HepG2 (cell line): ENCODE measurements around the gene GLYATL3. TPM values are rescaled to one million over a fixed set of nuclear protein-coding genes. Genes with fewer than 3 reads are reported as not detected.

ENCODE experiments used
- HES4 ChIP-seq: sonication (generic); formaldehyde crosslinking; IDR thresholded peaks from 2 replicates; pipeline ENCODE4 v1.9.0; 2021; ENCODE audit warnings: mild to moderate bottlenecking, missing genetic modification reagents, borderline replicate concordance
- HOXA7 ChIP-seq: sonication (generic); formaldehyde crosslinking; IDR thresholded peaks from 2 replicates; pipeline ENCODE4 v1.8.1; 2022; ENCODE audit warnings: mild to moderate bottlenecking, missing genetic modification reagents, moderate library complexity
- KAT8 ChIP-seq: IDR thresholded peaks from 2 replicates; pipeline ENCODE4 v1.6.1; 2016; ENCODE audit warnings: missing genetic modification reagents, missing compliant biosample characterization
- KLF6 ChIP-seq: IDR thresholded peaks from 2 replicates; pipeline ENCODE4 v1.8.0; 2016; ENCODE audit warnings: missing biosample characterization, missing genetic modification reagents
- MIER2 ChIP-seq: IDR thresholded peaks from 2 replicates; pipeline ENCODE4 v1.6.1; 2016; ENCODE audit warnings: missing biosample characterization, missing genetic modification reagents
- NCOR1 ChIP-seq: fragments of 200-600 bp; sonication (generic); IDR thresholded peaks from 2 replicates; pipeline ENCODE4 v1.7.0; 2017; ENCODE audit warnings: antibody characterized with exemption, low read length, borderline replicate concordance
- PAF1 ChIP-seq: IDR thresholded peaks from 2 replicates; pipeline ENCODE4 v1.6.1; 2016; ENCODE audit warnings: missing genetic modification reagents, missing compliant biosample characterization
- RNF2 ChIP-seq: fragments of 450-650 bp; conservative IDR thresholded peaks from 2 replicates; pipeline ENCODE4 v1.6.1; 2016; ENCODE audit warnings: low read depth
- SOX13 ChIP-seq, 3 experiments: fragments of 450-650 bp in 1 of 3; sonication (generic) in 1 of 3; formaldehyde crosslinking in 1 of 3; IDR thresholded peaks in 2 of 3; conservative IDR thresholded peaks in 1 of 3; 2 replicates each; pipeline versions ENCODE4 v1.5.0 to v1.6.1; 2016 to 2020; ENCODE audit warnings: antibody characterized with exemption in 1 of 3, mild to moderate bottlenecking in 1 of 3, missing compliant biosample characterization in 1 of 3, missing genetic modification reagents in 1 of 3, moderate library complexity in 1 of 3
- SP1 ChIP-seq, 2 experiments: fragments of 450-650 bp in 1 of 2; sonication (generic) in 1 of 2; formaldehyde crosslinking in 1 of 2; IDR thresholded peaks; 2 replicates each; pipeline versions ENCODE4 v1.4.0 to v1.6.1; 2016 to 2020; ENCODE audit warnings: missing genetic modification reagents in 1 of 2
- SP4 ChIP-seq: sonication (generic); formaldehyde crosslinking; IDR thresholded peaks from 2 replicates; pipeline ENCODE4 v1.8.1; 2023; ENCODE audit warnings: mild to moderate bottlenecking, missing genetic modification reagents
- SRY ChIP-seq: sonication (generic); formaldehyde crosslinking; IDR thresholded peaks from 2 replicates; pipeline ENCODE4 v1.8.0; 2022; ENCODE audit warnings: mild to moderate bottlenecking, missing genetic modification reagents
- TCF7 ChIP-seq: sonication (generic); IDR thresholded peaks from 2 replicates; pipeline ENCODE4 v1.6.1; 2016; ENCODE audit warnings: antibody characterized with exemption, low read depth
- WIZ ChIP-seq: sonication (generic); formaldehyde crosslinking; IDR thresholded peaks from 2 replicates; pipeline ENCODE4 v1.5.1; 2020; ENCODE audit warnings: mild to moderate bottlenecking, missing genetic modification reagents
- ZFP90 ChIP-seq: sonication (generic); formaldehyde crosslinking; IDR thresholded peaks from 2 replicates; pipeline ENCODE4 v1.8.0; 2022; ENCODE audit warnings: missing genetic modification reagents, mild to moderate bottlenecking, inconsistent platforms, borderline replicate concordance
- ZKSCAN8 ChIP-seq: IDR thresholded peaks from 2 replicates; pipeline ENCODE4 v1.6.1; 2016; ENCODE audit warnings: borderline replicate concordance, missing genetic modification reagents, missing compliant biosample characterization
- ZNF260 ChIP-seq: sonication (generic); formaldehyde crosslinking; IDR thresholded peaks from 2 replicates; pipeline ENCODE4 v1.4.0; 2020; ENCODE audit warnings: missing genetic modification reagents, low read depth, mild to moderate bottlenecking, borderline replicate concordance
- ZNF292 ChIP-seq: sonication (generic); formaldehyde crosslinking; IDR thresholded peaks from 2 replicates; pipeline ENCODE4 v1.8.1; 2022; ENCODE audit warnings: mild to moderate bottlenecking, low read depth, missing genetic modification reagents, borderline replicate concordance
- ZNF546 ChIP-seq: sonication (generic); formaldehyde crosslinking; conservative IDR thresholded peaks from 2 replicates; pipeline ENCODE4 v1.8.1; 2023; ENCODE audit warnings: mild to moderate bottlenecking, missing genetic modification reagents
- ZNF788 ChIP-seq: sonication (generic); formaldehyde crosslinking; IDR thresholded peaks from 2 replicates; pipeline ENCODE4 v1.5.0; 2020; ENCODE audit warnings: mild to moderate bottlenecking, missing genetic modification reagents, borderline replicate concordance
- polyA plus RNA-seq, 8 experiments: library from polyadenylated mRNA; depleted of rRNA in 3 of 8; stranded (reverse) in 7 of 8; unstranded in 1 of 8; fragments of >200 nt; fragmentation: Illumina TruSeq in 4 of 8; extraction: Trizol in 4 of 8; gene quantifications; 2 replicates each; pipeline versions ENCODE4 v1.2.1 to v1.2.3, GENCODE V29; 2011 to 2016; ENCODE audit warnings: low read depth in 4 of 8, missing spikeins in 1 of 8, mixed read lengths in 1 of 8; ENCODE audit not compliant: insufficient read depth in 1 of 8
- total RNA-seq, 5 experiments: library from RNA; depleted of rRNA; stranded (reverse); fragments of >200 nt; fragmentation: Illumina TruSeq; extraction: Trizol; gene quantifications; 2 replicates each; pipeline ENCODE4 v1.2.3, GENCODE V29; 2016; ENCODE audit warnings: low read depth in 1 of 5
- TF ChIP-seq, protein P1 (sequence below): sonication (generic); formaldehyde crosslinking; IDR thresholded peaks from 2 replicates; pipeline ENCODE4 v1.4.0; 2020; ENCODE audit warnings: mild to moderate bottlenecking, missing genetic modification reagents
- TF ChIP-seq, protein P2 (sequence below): sonication (generic); formaldehyde crosslinking; IDR thresholded peaks from 2 replicates; pipeline ENCODE4 v1.8.0; 2022; ENCODE audit warnings: low read depth, missing genetic modification reagents
- TF ChIP-seq, protein P3 (sequence below): sonication (generic); formaldehyde crosslinking; IDR thresholded peaks from 2 replicates; pipeline ENCODE4 v1.8.0; 2022; ENCODE audit warnings: mild to moderate bottlenecking, missing genetic modification reagents, moderate library complexity
- TF ChIP-seq, protein P4 (sequence below): sonication (generic); formaldehyde crosslinking; IDR thresholded peaks from 2 replicates; pipeline ENCODE4 v1.4.0; 2020; ENCODE audit warnings: mild to moderate bottlenecking, missing genetic modification reagents

The GLYATL3 gene
- total and polyA plus RNA-seq, 2 of the 13 experiments (the other 11 are each of a cell fraction or from before 2014, with no cell fraction given), result 0.05 TPM; not detected in 1

DNA sequence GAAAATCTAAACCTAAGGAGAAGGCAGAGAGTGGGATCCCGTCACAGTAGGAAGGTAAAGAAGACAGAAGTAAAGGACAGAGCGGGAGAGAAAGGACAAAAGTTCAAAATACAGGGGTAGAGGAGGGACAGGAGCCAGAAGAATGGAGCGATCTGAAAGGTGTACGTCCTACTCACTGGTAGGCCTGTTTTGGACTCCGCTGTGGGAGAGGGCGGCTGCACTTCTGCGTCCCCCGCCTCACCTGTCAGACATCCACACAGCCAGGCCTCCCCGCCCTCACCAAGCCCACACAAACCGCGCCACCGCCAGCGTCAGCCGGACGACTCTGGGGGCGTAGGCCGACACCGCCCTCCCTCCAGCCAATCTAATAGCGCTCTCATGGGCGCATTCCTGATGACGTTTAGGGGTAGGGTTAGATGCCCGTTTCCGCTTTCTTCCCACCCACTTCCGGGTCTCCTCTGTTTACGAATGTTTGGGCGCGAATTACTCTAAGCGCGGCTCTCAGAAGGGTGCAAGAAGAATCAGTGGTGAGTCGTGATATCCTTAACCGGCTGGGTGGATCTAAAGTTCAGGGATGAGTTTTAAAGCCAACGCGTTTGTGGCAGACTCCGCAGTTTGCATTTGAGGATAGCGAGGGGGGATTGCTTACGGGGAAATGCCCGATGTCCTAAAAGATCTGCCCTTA is 36.7 kb upstream of the GLYATL3 start, which contains the start of the genes CENPQ and MMUT (continued):
- TF ChIP-seq MIER2 (CRISPR knock-in tag), result peak; percentile 78; the same call in 1 of the 2 replicates
- no peak for TF ChIP-seq ZNF260 (CRISPR knock-in tag)
- no peak; the same call in 1 of the 2 replicates for TF ChIP-seq ZKSCAN8
- no peak for TF ChIP-seq PAF1
- no peak for TF ChIP-seq SP1 (IDR thresholded peaks at IDR 0.05)
- TF ChIP-seq SP1 (CRISPR knock-in tag; IDR thresholded peaks at IDR 0.05), result peak; percentile 96
- TF ChIP-seq SP4, result peak; percentile 95
- peak; percentile 36; the same call in 1 of the 2 replicates for TF ChIP-seq SOX13 (IDR thresholded peaks at IDR 0.05)
- peak in 1 of 2 experiments; percentile 24; a peak in 1 of 4 replicates for TF ChIP-seq SOX13 (CRISPR knock-in tag; conservative IDR thresholded peaks at IDR 0.05 in 1 of 2, IDR thresholded peaks at IDR 0.05 in 1 of 2)
- TF ChIP-seq, protein P1, sequence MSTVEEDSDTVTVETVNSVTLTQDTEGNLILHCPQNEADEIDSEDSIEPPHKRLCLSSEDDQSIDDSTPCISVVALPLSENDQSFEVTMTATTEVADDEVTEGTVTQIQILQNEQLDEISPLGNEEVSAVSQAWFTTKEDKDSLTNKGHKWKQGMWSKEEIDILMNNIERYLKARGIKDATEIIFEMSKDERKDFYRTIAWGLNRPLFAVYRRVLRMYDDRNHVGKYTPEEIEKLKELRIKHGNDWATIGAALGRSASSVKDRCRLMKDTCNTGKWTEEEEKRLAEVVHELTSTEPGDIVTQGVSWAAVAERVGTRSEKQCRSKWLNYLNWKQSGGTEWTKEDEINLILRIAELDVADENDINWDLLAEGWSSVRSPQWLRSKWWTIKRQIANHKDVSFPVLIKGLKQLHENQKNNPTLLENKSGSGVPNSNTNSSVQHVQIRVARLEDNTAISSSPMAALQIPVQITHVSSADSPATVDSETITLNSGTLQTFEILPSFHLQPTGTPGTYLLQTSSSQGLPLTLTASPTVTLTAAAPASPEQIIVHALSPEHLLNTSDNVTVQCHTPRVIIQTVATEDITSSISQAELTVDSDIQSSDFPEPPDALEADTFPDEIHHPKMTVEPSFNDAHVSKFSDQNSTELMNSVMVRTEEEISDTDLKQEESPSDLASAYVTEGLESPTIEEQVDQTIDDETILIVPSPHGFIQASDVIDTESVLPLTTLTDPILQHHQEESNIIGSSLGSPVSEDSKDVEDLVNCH (CRISPR knock-in tag), result peak; percentile 22; the same call in 1 of the 2 replicates
- peak; percentile 48; the same call in 1 of the 2 replicates for TF ChIP-seq NCOR1
- no peak for TF ChIP-seq HOXA7 (CRISPR knock-in tag)
- no peak for TF ChIP-seq ZNF546 (CRISPR knock-in tag)
- peak; percentile 81; the same call in 1 of the 2 replicates for TF ChIP-seq ZNF788
- TF ChIP-seq WIZ (CRISPR knock-in tag), result 0 out of 2 replicates have a peak, but pooled peaks have one; percentile 76
- peak; percentile 67; the same call in 1 of the 2 replicates for TF ChIP-seq ZFP90 (CRISPR knock-in tag)
- TF ChIP-seq KAT8 (CRISPR knock-in tag), result peak; percentile 100
- TF ChIP-seq TCF7, result no peak
- 0 out of 2 replicates have a peak, but pooled peaks have one; percentile 46 for TF ChIP-seq KLF6 (CRISPR knock-in tag)
- TF ChIP-seq, protein P2, sequence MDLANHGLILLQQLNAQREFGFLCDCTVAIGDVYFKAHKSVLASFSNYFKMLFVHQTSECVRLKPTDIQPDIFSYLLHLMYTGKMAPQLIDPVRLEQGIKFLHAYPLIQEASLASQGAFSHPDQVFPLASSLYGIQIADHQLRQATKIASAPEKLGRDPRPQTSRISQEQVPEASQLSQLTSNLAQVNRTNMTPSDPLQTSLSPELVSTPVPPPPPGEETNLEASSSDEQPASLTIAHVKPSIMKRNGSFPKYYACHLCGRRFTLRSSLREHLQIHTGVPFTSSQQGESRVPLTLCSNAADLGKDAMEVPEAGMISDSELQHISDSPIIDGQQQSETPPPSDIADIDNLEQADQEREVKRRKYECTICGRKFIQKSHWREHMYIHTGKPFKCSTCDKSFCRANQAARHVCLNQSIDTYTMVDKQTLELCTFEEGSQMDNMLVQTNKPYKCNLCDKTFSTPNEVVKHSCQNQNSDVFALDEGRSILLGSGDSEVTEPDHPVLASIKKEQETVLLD (CRISPR knock-in tag), result no peak
- 0 out of 2 replicates have a peak, but pooled peaks have one; percentile 35 for TF ChIP-seq RNF2
- TF ChIP-seq, protein P3, sequence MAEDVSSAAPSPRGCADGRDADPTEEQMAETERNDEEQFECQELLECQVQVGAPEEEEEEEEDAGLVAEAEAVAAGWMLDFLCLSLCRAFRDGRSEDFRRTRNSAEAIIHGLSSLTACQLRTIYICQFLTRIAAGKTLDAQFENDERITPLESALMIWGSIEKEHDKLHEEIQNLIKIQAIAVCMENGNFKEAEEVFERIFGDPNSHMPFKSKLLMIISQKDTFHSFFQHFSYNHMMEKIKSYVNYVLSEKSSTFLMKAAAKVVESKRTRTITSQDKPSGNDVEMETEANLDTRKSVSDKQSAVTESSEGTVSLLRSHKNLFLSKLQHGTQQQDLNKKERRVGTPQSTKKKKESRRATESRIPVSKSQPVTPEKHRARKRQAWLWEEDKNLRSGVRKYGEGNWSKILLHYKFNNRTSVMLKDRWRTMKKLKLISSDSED (CRISPR knock-in tag), result no peak
- peak; percentile 97 for TF ChIP-seq ZNF292 (CRISPR knock-in tag)
- no peak; the same call in 1 of the 2 replicates for TF ChIP-seq HES4 (CRISPR knock-in tag)
- 0 out of 2 replicates have a peak, but pooled peaks have one; percentile 30 for TF ChIP-seq SRY
- TF ChIP-seq, protein P4, sequence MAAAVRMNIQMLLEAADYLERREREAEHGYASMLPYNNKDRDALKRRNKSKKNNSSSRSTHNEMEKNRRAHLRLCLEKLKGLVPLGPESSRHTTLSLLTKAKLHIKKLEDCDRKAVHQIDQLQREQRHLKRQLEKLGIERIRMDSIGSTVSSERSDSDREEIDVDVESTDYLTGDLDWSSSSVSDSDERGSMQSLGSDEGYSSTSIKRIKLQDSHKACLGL (CRISPR knock-in tag), result no peak; the same call in 1 of the 2 replicates
